HepG2 (cell line): ENCODE measurements around the gene NUDT1. TPM values are rescaled to one million over a fixed set of nuclear protein-coding genes. Genes with fewer than 3 reads are reported as not detected.

Experiments
- AGO1 ChIP-seq: fragments of 200-400 bp; formaldehyde crosslinking; IDR thresholded peaks from 2 replicates; pipeline ENCODE4 v1.6.1; 2017; ENCODE audit warnings: mild to moderate bottlenecking, low read depth, low read length, moderate library complexity; ENCODE audit not compliant: poor library complexity, severe bottlenecking
- DR1 ChIP-seq: sonication (generic); formaldehyde crosslinking; IDR thresholded peaks from 2 replicates; pipeline ENCODE4 v1.8.0; 2021; ENCODE audit warnings: mild to moderate bottlenecking, missing genetic modification reagents, inconsistent platforms
- DRAP1 ChIP-seq: IDR thresholded peaks from 2 replicates; pipeline ENCODE4 v1.6.1; 2016; ENCODE audit warnings: missing genetic modification reagents, missing compliant biosample characterization
- GZF1 ChIP-seq: sonication (generic); formaldehyde crosslinking; IDR thresholded peaks from 2 replicates; pipeline ENCODE4 v1.5.1; 2020; ENCODE audit warnings: mild to moderate bottlenecking, missing genetic modification reagents
- HNRNPL ChIP-seq: fragments of 200-400 bp; formaldehyde crosslinking; IDR thresholded peaks from 2 replicates; pipeline ENCODE4 v1.6.1; 2017; ENCODE audit warnings: mild to moderate bottlenecking, low read depth, low read length
- KMT2B ChIP-seq: IDR thresholded peaks from 2 replicates; pipeline ENCODE4 v1.6.1; 2016; ENCODE audit warnings: missing genetic modification reagents, missing compliant biosample characterization
- PHF5A ChIP-seq: IDR thresholded peaks from one replicate; pipeline ENCODE4 v1.6.1; 2018; ENCODE audit warnings: low read depth, missing genetic modification reagents; ENCODE audit not compliant: unreplicated experiment
- PHF8 ChIP-seq: sonication (generic); formaldehyde crosslinking; IDR thresholded peaks from 2 replicates; pipeline ENCODE4 v1.5.0; 2020; ENCODE audit warnings: missing genetic modification reagents
- POGK ChIP-seq: sonication (generic); formaldehyde crosslinking; conservative IDR thresholded peaks from 2 replicates; pipeline ENCODE4 v1.8.0; 2022; ENCODE audit warnings: mild to moderate bottlenecking, moderate library complexity, missing genetic modification reagents
- RFXANK ChIP-seq: IDR thresholded peaks from 2 replicates; pipeline ENCODE4 v1.6.1; 2016
- SAFB2 ChIP-seq: sonication (generic); formaldehyde crosslinking; IDR thresholded peaks from 2 replicates; pipeline ENCODE4 v1.5.1; 2020; ENCODE audit warnings: missing genetic modification reagents, low read depth, mild to moderate bottlenecking, borderline replicate concordance
- SPEN ChIP-seq: sonication (generic); formaldehyde crosslinking; IDR thresholded peaks from 2 replicates; pipeline ENCODE4 v1.5.1; 2020; ENCODE audit warnings: low read depth, mild to moderate bottlenecking, missing genetic modification reagents
- TARDBP ChIP-seq: sonication (generic); formaldehyde crosslinking; IDR thresholded peaks from 2 replicates; pipeline ENCODE4 v1.8.0; 2022; ENCODE audit warnings: mild to moderate bottlenecking, missing genetic modification reagents
- TBP ChIP-seq: sonication (generic); formaldehyde crosslinking; IDR thresholded peaks from 2 replicates; pipeline ENCODE4 v1.5.0; 2020; ENCODE audit warnings: missing genetic modification reagents
- ZBTB1 ChIP-seq: sonication (generic); formaldehyde crosslinking; IDR thresholded peaks from 2 replicates; pipeline ENCODE4 v1.4.0; 2020; ENCODE audit warnings: missing genetic modification reagents, borderline replicate concordance
- ZBTB20 ChIP-seq: sonication (generic); formaldehyde crosslinking; IDR thresholded peaks from 2 replicates; pipeline ENCODE4 v1.8.1; 2023; ENCODE audit warnings: missing genetic modification reagents, low read depth, mild to moderate bottlenecking, borderline replicate concordance
- ZBTB38 ChIP-seq: sonication (generic); formaldehyde crosslinking; IDR thresholded peaks from 2 replicates; pipeline ENCODE4 v1.5.1; 2020; ENCODE audit warnings: mild to moderate bottlenecking, missing genetic modification reagents
- ZFP36L2 ChIP-seq: sonication (generic); formaldehyde crosslinking; IDR thresholded peaks from 2 replicates; pipeline ENCODE4 v1.4.0; 2020; ENCODE audit warnings: missing genetic modification reagents
- ZFP41 ChIP-seq: sonication (generic); formaldehyde crosslinking; IDR thresholded peaks from 2 replicates; pipeline ENCODE4 v1.4.0; 2020; ENCODE audit warnings: mild to moderate bottlenecking, missing genetic modification reagents, borderline replicate concordance
- ZNF343 ChIP-seq: sonication (generic); formaldehyde crosslinking; IDR thresholded peaks from 2 replicates; pipeline ENCODE4 v1.4.0; 2020; ENCODE audit warnings: mild to moderate bottlenecking, missing genetic modification reagents
- ZNF430 ChIP-seq: sonication (generic); formaldehyde crosslinking; IDR thresholded peaks from 2 replicates; pipeline ENCODE4 v1.9.0; 2021; ENCODE audit warnings: mild to moderate bottlenecking, missing genetic modification reagents
- ZNF431 ChIP-seq: sonication (generic); formaldehyde crosslinking; IDR thresholded peaks from 2 replicates; pipeline ENCODE4 v1.9.0; 2022; ENCODE audit warnings: missing genetic modification reagents, low read depth, mild to moderate bottlenecking, borderline replicate concordance
- ZNF572 ChIP-seq: sonication (generic); formaldehyde crosslinking; IDR thresholded peaks from 2 replicates; pipeline ENCODE4 v1.5.1; 2020; ENCODE audit warnings: mild to moderate bottlenecking, missing genetic modification reagents
- ZNF577 ChIP-seq: sonication (generic); formaldehyde crosslinking; IDR thresholded peaks from 2 replicates; pipeline ENCODE4 v1.4.0; 2020; ENCODE audit warnings: mild to moderate bottlenecking, low read depth, missing genetic modification reagents, borderline replicate concordance
- ZSCAN12 ChIP-seq: sonication (generic); formaldehyde crosslinking; IDR thresholded peaks from 2 replicates; pipeline ENCODE4 v1.9.0; 2021; ENCODE audit warnings: mild to moderate bottlenecking, missing genetic modification reagents
- ZSCAN22 ChIP-seq: sonication (generic); formaldehyde crosslinking; IDR thresholded peaks from 2 replicates; pipeline ENCODE4 v1.4.0; 2020; ENCODE audit warnings: mild to moderate bottlenecking, missing genetic modification reagents
- ZSCAN25 ChIP-seq: sonication (generic); formaldehyde crosslinking; IDR thresholded peaks from 2 replicates; pipeline ENCODE4 v1.8.0; 2022; ENCODE audit warnings: mild to moderate bottlenecking, missing genetic modification reagents
- polyA plus RNA-seq, 8 experiments: library from polyadenylated mRNA; depleted of rRNA in 3 of 8; stranded (reverse) in 7 of 8; unstranded in 1 of 8; fragments of >200 nt; fragmentation: Illumina TruSeq in 4 of 8; extraction: Trizol in 4 of 8; gene quantifications; 2 replicates each; pipeline versions ENCODE4 v1.2.1 to v1.2.3, GENCODE V29; 2011 to 2016; ENCODE audit warnings: low read depth in 4 of 8, missing spikeins in 1 of 8, mixed read lengths in 1 of 8; ENCODE audit not compliant: insufficient read depth in 1 of 8
- total RNA-seq, 5 experiments: library from RNA; depleted of rRNA; stranded (reverse); fragments of >200 nt; fragmentation: Illumina TruSeq; extraction: Trizol; gene quantifications; 2 replicates each; pipeline ENCODE4 v1.2.3, GENCODE V29; 2016; ENCODE audit warnings: low read depth in 1 of 5
- TF ChIP-seq, protein P1 (sequence below): sonication (generic); formaldehyde crosslinking; IDR thresholded peaks from 2 replicates; pipeline ENCODE4 v1.8.0; 2022; ENCODE audit warnings: missing genetic modification reagents, low read depth, mild to moderate bottlenecking, borderline replicate concordance
- TF ChIP-seq, protein P2 (sequence below): sonication (generic); formaldehyde crosslinking; IDR thresholded peaks from 2 replicates; pipeline ENCODE4 v1.8.1; 2023; ENCODE audit warnings: mild to moderate bottlenecking, missing genetic modification reagents, borderline replicate concordance

NUDT1 gene
- total and polyA plus RNA-seq, 2 of the 13 experiments (the other 11 are each of a cell fraction or from before 2014, with no cell fraction given): 9.1 to 26.8 TPM

GRCh38 chr7:2232766-2233520 is 9.1 kb upstream of the NUDT1 start, which contains the start of gene MAD1L1 (continued):
- TF ChIP-seq ZFP41 (CRISPR knock-in tag) (no peak), ZFP36L2 (no peak), ZNF430 (CRISPR knock-in tag) (no peak; the same call in 1 of the 2 replicates), TARDBP (CRISPR knock-in tag) (peak; percentile 51), KMT2B (CRISPR knock-in tag) (peak; percentile 81), ZSCAN12 (no peak), SPEN (CRISPR knock-in tag) (peak; percentile 88), SAFB2 (CRISPR knock-in tag) (no peak; the same call in 1 of the 2 replicates), DRAP1 (CRISPR knock-in tag) (peak; percentile 60; the same call in 1 of the 2 replicates), RFXANK (CRISPR knock-in tag) (no peak), AGO1 (peak; percentile 93), TBP (CRISPR knock-in tag) (0 out of 2 replicates have a peak, but pooled peaks have one; percentile 64), PHF5A (CRISPR knock-in tag) (no peak), ZBTB38 (peak; percentile 19; the same call in 1 of the 2 replicates), DR1 (CRISPR knock-in tag) (peak; percentile 79), ZNF343 (CRISPR knock-in tag) (peak; percentile 64; the same call in 1 of the 2 replicates), ZNF431 (CRISPR knock-in tag) (no peak), ZSCAN22 (CRISPR knock-in tag) (no peak), ZSCAN25 (0 out of 2 replicates have a peak, but pooled peaks have one; percentile 7), ZNF572 (CRISPR knock-in tag) (0 out of 2 replicates have a peak, but pooled peaks have one; percentile 36), POGK (CRISPR knock-in tag) (peak; percentile 100), GZF1 (CRISPR knock-in tag) (peak; percentile 100), ZBTB20 (peak; percentile 70; the same call in 1 of the 2 replicates), PHF8 (CRISPR knock-in tag) (peak; percentile 64), HNRNPL (no peak), ZNF577 (CRISPR knock-in tag) (no peak), ZBTB1 (CRISPR knock-in tag) (no peak)
- TF ChIP-seq, protein P1, sequence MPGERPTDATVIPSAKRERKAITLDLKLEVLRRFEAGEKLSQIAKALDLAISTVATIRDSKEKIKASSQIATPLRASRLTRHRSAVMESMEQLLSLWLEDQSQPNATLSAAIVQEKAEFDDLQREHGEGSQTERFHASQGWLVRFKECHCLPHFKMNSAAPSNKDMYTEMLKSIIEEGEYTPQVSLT (CRISPR knock-in tag): no peak
- TF ChIP-seq, protein P2, sequence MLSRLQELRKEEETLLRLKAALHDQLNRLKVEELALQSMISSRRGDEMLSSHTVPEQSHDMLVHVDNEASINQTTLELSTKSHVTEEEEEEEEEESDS (CRISPR knock-in tag): no peak
